Measurements from ENCODE around the gene ITGA1. TPM values are rescaled to one million over a fixed set of nuclear protein-coding genes. Genes with fewer than 3 reads are reported as not detected.

ITGA1 gene
- total RNA-seq, 2 experiments from 2014 or later, result not detected

DNA sequence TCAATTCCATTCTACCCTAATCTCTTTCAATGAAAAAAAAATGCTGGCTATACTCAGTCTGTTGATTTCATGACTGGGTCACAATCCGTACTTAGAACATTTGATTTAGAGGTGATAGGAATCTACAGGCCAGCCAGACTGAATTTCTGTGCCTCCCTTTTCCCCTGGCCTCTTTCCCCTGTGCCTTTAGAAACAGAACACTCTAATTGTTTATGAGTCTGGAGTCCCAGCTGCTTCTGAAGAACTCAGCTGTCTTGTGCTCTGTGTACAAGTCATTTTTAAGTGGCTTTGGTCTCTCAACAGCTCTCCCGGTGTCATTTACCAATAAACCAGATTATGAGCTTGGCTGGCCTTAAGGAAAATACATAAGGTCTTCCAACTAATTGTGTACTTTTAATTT lies 107.4 kb downstream of the ITGA1 start:
- Histone ChIP-seq H3K4me3 (ENCODE audit: low read depth, low read length, poor library complexity, severe bottlenecking) (no peak overlapping the region), H3K4me2 (ENCODE audit: low read length) (no peak overlapping the region), H3K4me1 (ENCODE audit: insufficient read depth, low read length, poor library complexity, severe bottlenecking) (no peaks in the 10 kb centered on the region), H2AFZ (ENCODE audit: low read length) (no peak overlapping the region), H3K36me3 (ENCODE audit: insufficient read depth, low read length) (no peaks in the 10 kb centered on the region), H3K27ac (ENCODE audit: low read depth, low read length, poor library complexity, severe bottlenecking) (no peak overlapping the region), H4K20me1 (ENCODE audit: insufficient read depth, low read length) (no peaks in the 10 kb centered on the region), H3K9me3 (ENCODE audit: low read length) (no peaks in the 10 kb centered on the region), H3K9me2 (ENCODE audit: insufficient read depth, low read length) (no peaks in the 10 kb centered on the region), H3K79me2 (ENCODE audit: insufficient read depth, low read depth, low read length) (no peaks in the 10 kb centered on the region)
- TF ChIP-seq EZH2phosphoT487 (IDR thresholded peaks at IDR 0.05; ENCODE audit: borderline replicate concordance, low read depth, low read length), result no peak
- TF ChIP-seq, protein P1, sequence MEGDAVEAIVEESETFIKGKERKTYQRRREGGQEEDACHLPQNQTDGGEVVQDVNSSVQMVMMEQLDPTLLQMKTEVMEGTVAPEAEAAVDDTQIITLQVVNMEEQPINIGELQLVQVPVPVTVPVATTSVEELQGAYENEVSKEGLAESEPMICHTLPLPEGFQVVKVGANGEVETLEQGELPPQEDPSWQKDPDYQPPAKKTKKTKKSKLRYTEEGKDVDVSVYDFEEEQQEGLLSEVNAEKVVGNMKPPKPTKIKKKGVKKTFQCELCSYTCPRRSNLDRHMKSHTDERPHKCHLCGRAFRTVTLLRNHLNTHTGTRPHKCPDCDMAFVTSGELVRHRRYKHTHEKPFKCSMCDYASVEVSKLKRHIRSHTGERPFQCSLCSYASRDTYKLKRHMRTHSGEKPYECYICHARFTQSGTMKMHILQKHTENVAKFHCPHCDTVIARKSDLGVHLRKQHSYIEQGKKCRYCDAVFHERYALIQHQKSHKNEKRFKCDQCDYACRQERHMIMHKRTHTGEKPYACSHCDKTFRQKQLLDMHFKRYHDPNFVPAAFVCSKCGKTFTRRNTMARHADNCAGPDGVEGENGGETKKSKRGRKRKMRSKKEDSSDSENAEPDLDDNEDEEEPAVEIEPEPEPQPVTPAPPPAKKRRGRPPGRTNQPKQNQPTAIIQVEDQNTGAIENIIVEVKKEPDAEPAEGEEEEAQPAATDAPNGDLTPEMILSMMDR (conservative IDR thresholded peaks at IDR 0.05; ENCODE audit: low read length), result no peak
- DNase-seq (ENCODE audit: low spot score), result no peak
- POLR2A ChIA-PET, result no interaction called here
- CTCF ChIA-PET (ENCODE audit: unreplicated experiment), result no interaction called here
- BruUV-seq (replicated peaks), result no TSS peak
- intact Hi-C loops (cut with micrococcal nuclease; ENCODE audit: unreplicated experiment), result no loop called here

DNA sequence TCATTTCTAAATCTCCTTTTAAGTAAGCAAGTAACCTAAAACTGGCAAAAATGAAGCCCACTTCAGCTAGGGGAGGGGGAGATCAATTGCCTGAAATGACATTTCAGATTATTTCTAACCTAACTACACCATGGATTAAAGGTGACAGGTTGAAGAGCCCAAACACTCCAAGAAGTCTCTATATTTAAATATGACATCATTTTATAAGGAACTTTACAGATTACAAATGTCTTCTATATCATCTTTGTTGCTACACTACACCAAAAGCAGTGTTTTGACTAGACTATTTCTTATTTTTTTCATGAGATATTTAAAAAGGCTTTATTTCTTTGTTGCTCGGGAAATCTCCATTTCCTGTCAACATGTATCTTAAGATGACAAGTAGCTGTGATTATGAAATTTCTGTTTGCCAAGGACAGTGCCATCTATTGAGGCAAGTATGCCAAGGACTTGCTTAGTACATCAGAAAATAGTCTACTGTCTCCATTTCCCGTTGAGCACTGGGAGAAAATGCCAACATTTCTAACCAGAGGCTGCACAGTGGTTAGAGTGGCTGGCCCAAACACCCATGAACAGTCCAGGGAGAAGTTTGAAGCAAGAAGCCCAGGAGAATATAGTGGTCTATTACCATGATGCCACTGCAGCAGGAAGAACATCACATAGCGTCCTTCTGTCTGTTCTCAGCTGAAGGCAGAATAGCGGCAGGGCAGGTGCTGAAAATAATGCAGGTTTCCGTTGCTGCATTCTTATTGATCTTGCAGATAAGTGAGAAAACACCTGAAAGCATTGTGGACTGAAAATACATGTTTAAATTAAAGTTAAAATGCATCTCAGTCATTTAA lies 108.1 kb downstream of the ITGA1 start:
- BruUV-seq (replicated peaks), result no TSS peak
- H3K9me3 ChIP-seq (ENCODE audit: low read length), result no peaks in the 10 kb centered on the region

More for the DNA sequence above, 108.1 kb downstream of the ITGA1 start:
- H3K79me2 ChIP-seq (ENCODE audit: insufficient read depth, low read depth, low read length), result no peaks in the 10 kb centered on the region
- CTCF ChIA-PET (ENCODE audit: unreplicated experiment), result no interaction called here
- no peaks in the 10 kb centered on the region for H3K9me2 ChIP-seq (ENCODE audit: insufficient read depth, low read length)
- H3K27ac ChIP-seq (ENCODE audit: low read depth, low read length, poor library complexity, severe bottlenecking), result no peak overlapping the region
- no peak overlapping the region for H3K4me3 ChIP-seq (ENCODE audit: low read depth, low read length, poor library complexity, severe bottlenecking)
- no peak for DNase-seq (ENCODE audit: low spot score)
- no peaks in the 10 kb centered on the region for H3K4me1 ChIP-seq (ENCODE audit: insufficient read depth, low read length, poor library complexity, severe bottlenecking)
- no peak overlapping the region for H2AFZ ChIP-seq (ENCODE audit: low read length)
- H3K36me3 ChIP-seq (ENCODE audit: insufficient read depth, low read length), result no peaks in the 10 kb centered on the region
- intact Hi-C loops (cut with micrococcal nuclease; ENCODE audit: unreplicated experiment), result no loop called here
- H4K20me1 ChIP-seq (ENCODE audit: insufficient read depth, low read length), result no peaks in the 10 kb centered on the region
- POLR2A ChIA-PET, result no interaction called here
- no peak for TF ChIP-seq EZH2phosphoT487 (IDR thresholded peaks at IDR 0.05; ENCODE audit: borderline replicate concordance, low read depth, low read length)
- TF ChIP-seq, protein P1 (conservative IDR thresholded peaks at IDR 0.05; ENCODE audit: low read length), result no peak
- H3K4me2 ChIP-seq (ENCODE audit: low read length), result no peak overlapping the region

All from OCI-LY7 (cell line).